HG02885 (cell line): Measurements from ENCODE around the gene GLCCI1.
A peak's percentile ranks its signal among the peaks of the same experiment; 100 is the strongest.

Experiments used
- ATAC-seq: cut with Tn5 transposase; IDR thresholded peaks from one replicate; pipeline ENCODE4 v1.9.1; 2021; ENCODE audit warnings: mild to moderate bottlenecking; ENCODE audit not compliant: unreplicated experiment, poor library complexity

GLCCI1 gene

GRCh38 chr7:7959979-7960670 lies 8.5 kb upstream of the GLCCI1 start:
- ATAC-seq = peak; percentile 93

- ATAC-seq = no peak
Measured at GRCh38 chr7:7962851-7963250, 5.7 kb upstream of the GLCCI1 start.

- ATAC-seq = no peak
Measured at GRCh38 chr7:7964250-7964649, 4.3 kb upstream of the GLCCI1 start.

GRCh38 chr7:7964691-7965090 lies 3.9 kb upstream of the GLCCI1 start:
- ATAC-seq = no peak

- ATAC-seq = no peak
Measured at GRCh38 chr7:7965301-7965700, 3.3 kb upstream of the GLCCI1 start.

- peak; percentile 13 for ATAC-seq
Measured at GRCh38 chr7:7966141-7966734, 2.4 kb upstream of the GLCCI1 start.

GRCh38 chr7:7967886-7968543 lies 581 bp upstream of the GLCCI1 start:
- no peak for ATAC-seq

- ATAC-seq = peak; percentile 3
Measured at GRCh38 chr7:7969306-7970236, 975 bp downstream of the GLCCI1 start.

- ATAC-seq = no peak
Measured at GRCh38 chr7:7970237-7970530, 1.6 kb downstream of the GLCCI1 start.

GRCh38 chr7:7970531-7971307 lies 2.1 kb downstream of the GLCCI1 start:
- ATAC-seq = no peak

- no peak for ATAC-seq
Measured at GRCh38 chr7:7971308-7972040, 2.9 kb downstream of the GLCCI1 start.

- ATAC-seq = no peak
Measured at GRCh38 chr7:7972128-7972527, 3.5 kb downstream of the GLCCI1 start.

GRCh38 chr7:7972922-7973594 lies 4.5 kb downstream of the GLCCI1 start:
- ATAC-seq = no peak

- ATAC-seq = no peak
Measured at GRCh38 chr7:7976677-7977076, 8.1 kb downstream of the GLCCI1 start.

GRCh38 chr7:7977774-7978173 lies 9.2 kb downstream of the GLCCI1 start:
- ATAC-seq = no peak

- no peak for ATAC-seq
Measured at GRCh38 chr7:7978860-7979259, 10.3 kb downstream of the GLCCI1 start.

GRCh38 chr7:7979558-7979957 lies 11.0 kb downstream of the GLCCI1 start:
- ATAC-seq = no peak

- ATAC-seq = no peak
Measured at GRCh38 chr7:7980134-7980533, 11.5 kb downstream of the GLCCI1 start.

GRCh38 chr7:7982904-7983303 lies 14.3 kb downstream of the GLCCI1 start:
- no peak for ATAC-seq
